GM12878 (cell line): ENCODE measurements around the gene ZNF407. TPM values are rescaled to one million over a fixed set of nuclear protein-coding genes. Genes with fewer than 3 reads are reported as not detected.

ENCODE experiments used
- ATAC-seq: fragments of 200-7000 bp; cut with Tn5 transposase; 3 replicates; pipeline ENCODE4 v1.9.1; 2020; ENCODE audit warnings: mild to moderate bottlenecking, moderate library complexity
- BruUV-seq: library from RNA; stranded (reverse); fragments of 400-500 nt; replicated peaks from 2 replicates; lab custom pipeline; 2021; lab: Mats Ljungman, UMichigan
- CTCF ChIA-PET: fragments of 300-600 bp; sonication (Branson Sonifier 250); formaldehyde crosslinking; extraction: SDS; loops from one replicate; lab custom pipeline; 2021; ENCODE audit warnings: inconsistent platforms; lab: Yijun Ruan, JAX
- POLR2A ChIA-PET: fragments of 350-600 bp; formaldehyde crosslinking; extraction: SDS; loops from one replicate; lab custom pipeline; 2021; ENCODE audit warnings: inconsistent platforms; lab: Charles Lee
- RAD21 ChIA-PET: fragments of 300-600 bp; sonication (Branson Sonifier 250); formaldehyde crosslinking; loops from one replicate; lab custom pipeline; 2023; ENCODE audit warnings: antibody characterized with exemption; ENCODE audit not compliant: unreplicated experiment; lab: Charles Lee
- SMC1A ChIA-PET: fragments of 300-600 bp; sonication (Branson Sonifier 250); formaldehyde crosslinking; loops from one replicate; lab custom pipeline; 2023; ENCODE audit not compliant: unreplicated experiment, uncharacterized antibody; lab: Charles Lee
- DNase-seq: peaks from one replicate; pipeline ENCODE4 v3.0.0-alpha.2; 2011; ENCODE audit warnings: low read depth, low spot score
- FAIRE-seq: peaks from 3 replicates; lab custom pipeline; 2011; peaks lifted over from hg19 to GRCh38; lab: Jason Lieb, UNC
- H2AFZ ChIP-seq: 2 replicates; pipeline ENCODE4 v1.6.0; 2011; ENCODE audit warnings: low read depth, low read length, control low read depth; ENCODE audit not compliant: control insufficient read depth
- H3K27ac ChIP-seq: 2 replicates; pipeline ENCODE4 v1.5.1; 2011; ENCODE audit warnings: control low read depth; ENCODE audit not compliant: control insufficient read depth, insufficient read depth
- H3K27me3 ChIP-seq, 2 experiments: replicated peaks in 1 of 2; 2 replicates each; pipeline versions ENCODE4 v1.6.0 to v1.6.1; 2011; ENCODE audit warnings: low read length in 1 of 2; ENCODE audit not compliant: control insufficient read depth in 2 of 2, insufficient read depth in 2 of 2
- H3K36me3 ChIP-seq, 2 experiments: 2 replicates each; pipeline ENCODE4 v1.5.1; 2011; ENCODE audit warnings: low read length in 1 of 2; ENCODE audit not compliant: control insufficient read depth in 2 of 2, insufficient read depth in 2 of 2
- H3K4me1 ChIP-seq: 2 replicates; pipeline ENCODE4 v1.6.1; 2011; ENCODE audit warnings: mild to moderate bottlenecking, low read length, moderate library complexity, mixed read lengths; ENCODE audit not compliant: control insufficient read depth, insufficient read depth
- H3K4me2 ChIP-seq: 2 replicates; pipeline ENCODE4 v1.6.0; 2011; ENCODE audit warnings: control low read depth; ENCODE audit not compliant: control insufficient read depth, insufficient read depth
- H3K4me3 ChIP-seq: fragments of 200-600 bp; sonication (generic); 2 replicates; pipeline ENCODE4 v1.5.1; 2016
- H3K79me2 ChIP-seq: 2 replicates; pipeline ENCODE4 v1.6.0; 2011; ENCODE audit warnings: low read length; ENCODE audit not compliant: control insufficient read depth, insufficient read depth
- H3K9ac ChIP-seq: 2 replicates; pipeline ENCODE4 v1.8.0; 2011; ENCODE audit warnings: low read length, control low read depth, mixed read lengths; ENCODE audit not compliant: control insufficient read depth, insufficient read depth
- H3K9me3 ChIP-seq: replicated peaks from 3 replicates; pipeline ENCODE4 v1.5.1; 2011; ENCODE audit warnings: mild to moderate bottlenecking, low read length; ENCODE audit not compliant: control insufficient read depth, insufficient read depth
- H4K20me1 ChIP-seq: 2 replicates; pipeline ENCODE4 v1.6.0; 2011; ENCODE audit not compliant: control insufficient read depth, insufficient read depth
- CREB1 ChIP-seq: IDR thresholded peaks from 2 replicates; pipeline ENCODE4 v1.6.1; 2012; ENCODE audit warnings: low read depth, mild to moderate bottlenecking, inconsistent platforms
- DPF2 ChIP-seq: fragments of 450-650 bp; IDR thresholded peaks from 2 replicates; pipeline ENCODE4 v1.6.1; 2017; ENCODE audit warnings: mild to moderate bottlenecking
- EP300 ChIP-seq, 2 experiments: fragments of 150-350 bp in 1 of 2; IDR thresholded peaks; 2 replicates each; pipeline ENCODE4 v1.6.1; 2011 to 2012; ENCODE audit warnings: low read depth in 2 of 2, low read length in 2 of 2, borderline replicate concordance in 1 of 2, improper control_type of control experiment in 1 of 2, inconsistent platforms in 1 of 2; ENCODE audit not compliant: control insufficient read depth in 1 of 2
- ETV6 ChIP-seq, 2 experiments: fragments of 450-650 bp in 1 of 2; IDR thresholded peaks in 1 of 2; conservative IDR thresholded peaks in 1 of 2; 2 replicates each; pipeline ENCODE4 v1.6.1; 2014; ENCODE audit warnings: antibody characterized with exemption in 1 of 2, borderline replicate concordance in 1 of 2, low read depth in 1 of 2, mild to moderate bottlenecking in 1 of 2, moderate library complexity in 1 of 2
- IKZF1 ChIP-seq: fragments of 450-650 bp; conservative IDR thresholded peaks from 2 replicates; pipeline ENCODE4 v1.6.1; 2017; ENCODE audit warnings: antibody characterized with exemption, mild to moderate bottlenecking
- MEF2B ChIP-seq: fragments of 450-650 bp; IDR thresholded peaks from 2 replicates; pipeline ENCODE4 v1.6.1; 2018; ENCODE audit warnings: mild to moderate bottlenecking, moderate library complexity; ENCODE audit not compliant: partially characterized antibody, poor library complexity, severe bottlenecking
- PML ChIP-seq: IDR thresholded peaks from 2 replicates; pipeline ENCODE4 v1.6.1; 2012; ENCODE audit warnings: low read length, inconsistent platforms
- SPI1 ChIP-seq: IDR thresholded peaks from 2 replicates; pipeline ENCODE4 v1.6.1; 2011; ENCODE audit warnings: low read depth, mild to moderate bottlenecking, low read length, moderate library complexity, borderline replicate concordance; ENCODE audit not compliant: insufficient read depth
- SREBF1 ChIP-seq: IDR thresholded peaks from 2 replicates; pipeline ENCODE4 v1.6.1; 2012; ENCODE audit warnings: mild to moderate bottlenecking, low read length
- SUPT20H ChIP-seq: IDR thresholded peaks from 2 replicates; pipeline ENCODE4 v1.6.1; 2011; ENCODE audit warnings: low read depth, mild to moderate bottlenecking, low read length, moderate library complexity, borderline replicate concordance; ENCODE audit not compliant: control insufficient read depth
- ZNF24 ChIP-seq: fragments of 450-650 bp; IDR thresholded peaks from 2 replicates; pipeline ENCODE4 v1.6.1; 2017; ENCODE audit warnings: antibody characterized with exemption, mild to moderate bottlenecking
- WGBS: methylation state at CpG from one replicate; pipeline ENCODE4 v1.1.6; 2016; ENCODE audit warnings: low lambda C conversion rate; ENCODE audit not compliant: insufficient replicate concordance, insufficient coverage; ENCODE audit errors: missing lambda C conversion rate; 5-methylcytosine and 5-hydroxymethylcytosine counted together
- in situ Hi-C: fragments of 300-500 bp; cut with MboI; formaldehyde crosslinking; loops from 9 replicates; pipeline ENCODE4 v1.14.3; 2018; ENCODE audit warnings: mixed read lengths
- intact Hi-C: fragments of 100-400 bp; cut with micrococcal nuclease; formaldehyde crosslinking; loops from one replicate; pipeline ENCODE4 v1.14.2; 2022; ENCODE audit not compliant: unreplicated experiment
- polyA plus RNA-seq, 11 experiments: library from polyadenylated mRNA; depleted of rRNA in 4 of 11; unstranded in 6 of 11; stranded (reverse) in 5 of 11; fragments of >200 nt; fragmentation: Nextera tagmentation in 4 of 11; fragmentation: Illumina TruSeq in 1 of 11; extraction: Ambion mirVana in 4 of 11; extraction: Trizol in 1 of 11; gene quantifications; 1 replicate in 1 of 11; 2 replicates in 10 of 11; pipeline versions ENCODE4 v1.2.1 to v1.2.3, GENCODE V29; 2011 to 2016; ENCODE audit warnings: inconsistent platforms in 2 of 11, missing spikeins in 2 of 11, low read depth in 1 of 11
- total RNA-seq, 4 experiments: library from RNA; depleted of rRNA in 3 of 4; stranded (reverse); fragments of >200 nt in 3 of 4; fragmentation: Illumina TruSeq in 1 of 4; extraction: Trizol in 1 of 4; gene quantifications; 2 replicates each; pipeline versions ENCODE4 v1.2.1 to v1.2.3, GENCODE V29; 2013 to 2021
- TF ChIP-seq, protein P1 (sequence below): IDR thresholded peaks from 2 replicates; pipeline ENCODE4 v1.6.1; 2011; ENCODE audit warnings: borderline replicate concordance, low read depth, mild to moderate bottlenecking, moderate library complexity, mixed read lengths, low read length; ENCODE audit not compliant: insufficient read depth; ENCODE audit errors: extremely low read length
- TF ChIP-seq, protein P2 (sequence below): fragments of 450-650 bp; IDR thresholded peaks from 2 replicates; pipeline ENCODE4 v1.6.1; 2017; ENCODE audit warnings: mild to moderate bottlenecking, moderate library complexity
- TF ChIP-seq, protein P3 (sequence below): fragments of 450-650 bp; IDR thresholded peaks from 2 replicates; pipeline ENCODE4 v1.6.1; 2017; ENCODE audit warnings: antibody characterized with exemption, mild to moderate bottlenecking, moderate library complexity

Gene ZNF407
- total and polyA plus RNA-seq, 10 of the 15 experiments (the other 5 are each of a cell fraction or from before 2014, with no cell fraction given): 0.69 to 11.6 (median 5.3) TPM

DNA sequence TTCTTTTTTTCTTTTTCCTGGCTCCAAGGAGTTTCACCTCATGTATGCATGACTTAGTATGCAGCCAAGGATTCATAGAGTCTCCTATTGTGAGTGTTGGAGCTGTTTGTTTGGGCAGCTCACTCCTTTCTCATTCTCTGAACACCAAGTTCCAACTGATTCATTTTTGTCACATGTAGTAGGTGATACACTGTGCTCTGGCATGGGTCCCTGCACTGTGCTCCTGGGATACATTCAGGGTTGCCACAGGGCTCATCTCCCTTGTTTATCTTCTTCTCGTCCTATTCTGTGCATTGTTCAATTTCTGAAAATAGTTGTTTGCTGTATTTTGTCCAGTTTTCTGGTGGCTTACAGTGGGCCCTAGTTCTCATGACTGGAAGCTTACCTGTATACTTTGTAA lies 96.8 kb downstream of the ZNF407 start:
- H3K4me2 ChIP-seq: no peak overlapping the region
- ChIA-PET RAD21 (interaction anchor here (0.5 kb wide), 1 partner anchor 300 kb away, joined by 3 read pairs; no protein-coding TSS in a partner anchor), SMC1A (interaction anchor here (1.0 to 1.4 kb wide), 3 partner anchors 28 to 103 kb away, joined by 3 to 5 read pairs (median 4); no protein-coding TSS in a partner anchor), POLR2A (interaction anchor here (0.7 kb wide), 1 partner anchor 42 kb away, joined by 5 read pairs; no protein-coding TSS in a partner anchor), CTCF (interaction anchor here (0.6 kb wide), 1 partner anchor 38 kb away, joined by 3 read pairs; no protein-coding TSS in a partner anchor)
- H3K4me3 ChIP-seq: no peak overlapping the region
- FAIRE-seq (no peak), ATAC-seq (no peak), DNase-seq (no peak)
- H3K36me3 ChIP-seq: no peaks in the 10 kb centered on the region
- WGBS: 88% methylated on average over 1 of the region's 1 CpG
- no peaks in the 10 kb centered on the region for H3K4me1 ChIP-seq
- no peaks in the 10 kb centered on the region for H4K20me1 ChIP-seq
- in situ Hi-C loops: no loop called here
- no peaks in the 10 kb centered on the region for H3K79me2 ChIP-seq
- no peak overlapping the region for H3K9ac ChIP-seq
- BruUV-seq: no TSS peak
- no peaks in the 10 kb centered on the region for H3K9me3 ChIP-seq
- no peak overlapping the region for H3K27ac ChIP-seq
- no peak overlapping the region for H2AFZ ChIP-seq
- TF ChIP-seq CREB1: no peak
- no peak for TF ChIP-seq SREBF1
- TF ChIP-seq, protein P1, sequence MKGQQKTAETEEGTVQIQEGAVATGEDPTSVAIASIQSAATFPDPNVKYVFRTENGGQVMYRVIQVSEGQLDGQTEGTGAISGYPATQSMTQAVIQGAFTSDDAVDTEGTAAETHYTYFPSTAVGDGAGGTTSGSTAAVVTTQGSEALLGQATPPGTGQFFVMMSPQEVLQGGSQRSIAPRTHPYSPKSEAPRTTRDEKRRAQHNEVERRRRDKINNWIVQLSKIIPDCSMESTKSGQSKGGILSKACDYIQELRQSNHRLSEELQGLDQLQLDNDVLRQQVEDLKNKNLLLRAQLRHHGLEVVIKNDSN: no peak
- no peak for TF ChIP-seq EP300 (IDR thresholded peaks at IDR 0.05; ENCODE audit: borderline replicate concordance in 1 of 2, control insufficient read depth in 1 of 2, low read depth in 2 of 2, low read length in 2 of 2)
- no peak for TF ChIP-seq SUPT20H
- TF ChIP-seq IKZF1: no peak
- TF ChIP-seq, protein P2, sequence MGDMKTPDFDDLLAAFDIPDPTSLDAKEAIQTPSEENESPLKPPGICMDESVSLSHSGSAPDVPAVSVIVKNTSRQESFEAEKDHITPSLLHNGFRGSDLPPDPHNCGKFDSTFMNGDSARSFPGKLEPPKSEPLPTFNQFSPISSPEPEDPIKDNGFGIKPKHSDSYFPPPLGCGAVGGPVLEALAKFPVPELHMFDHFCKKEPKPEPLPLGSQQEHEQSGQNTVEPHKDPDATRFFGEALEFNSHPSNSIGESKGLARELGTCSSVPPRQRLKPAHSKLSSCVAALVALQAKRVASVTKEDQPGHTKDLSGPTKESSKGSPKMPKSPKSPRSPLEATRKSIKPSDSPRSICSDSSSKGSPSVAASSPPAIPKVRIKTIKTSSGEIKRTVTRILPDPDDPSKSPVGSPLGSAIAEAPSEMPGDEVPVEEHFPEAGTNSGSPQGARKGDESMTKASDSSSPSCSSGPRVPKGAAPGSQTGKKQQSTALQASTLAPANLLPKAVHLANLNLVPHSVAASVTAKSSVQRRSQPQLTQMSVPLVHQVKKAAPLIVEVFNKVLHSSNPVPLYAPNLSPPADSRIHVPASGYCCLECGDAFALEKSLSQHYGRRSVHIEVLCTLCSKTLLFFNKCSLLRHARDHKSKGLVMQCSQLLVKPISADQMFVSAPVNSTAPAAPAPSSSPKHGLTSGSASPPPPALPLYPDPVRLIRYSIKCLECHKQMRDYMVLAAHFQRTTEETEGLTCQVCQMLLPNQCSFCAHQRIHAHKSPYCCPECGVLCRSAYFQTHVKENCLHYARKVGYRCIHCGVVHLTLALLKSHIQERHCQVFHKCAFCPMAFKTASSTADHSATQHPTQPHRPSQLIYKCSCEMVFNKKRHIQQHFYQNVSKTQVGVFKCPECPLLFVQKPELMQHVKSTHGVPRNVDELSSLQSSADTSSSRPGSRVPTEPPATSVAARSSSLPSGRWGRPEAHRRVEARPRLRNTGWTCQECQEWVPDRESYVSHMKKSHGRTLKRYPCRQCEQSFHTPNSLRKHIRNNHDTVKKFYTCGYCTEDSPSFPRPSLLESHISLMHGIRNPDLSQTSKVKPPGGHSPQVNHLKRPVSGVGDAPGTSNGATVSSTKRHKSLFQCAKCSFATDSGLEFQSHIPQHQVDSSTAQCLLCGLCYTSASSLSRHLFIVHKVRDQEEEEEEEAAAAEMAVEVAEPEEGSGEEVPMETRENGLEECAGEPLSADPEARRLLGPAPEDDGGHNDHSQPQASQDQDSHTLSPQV: no peak
- TF ChIP-seq PML: no peak
- no peak for TF ChIP-seq SPI1
- no peak for TF ChIP-seq DPF2
- no peak for TF ChIP-seq ZNF24
- TF ChIP-seq, protein P3, sequence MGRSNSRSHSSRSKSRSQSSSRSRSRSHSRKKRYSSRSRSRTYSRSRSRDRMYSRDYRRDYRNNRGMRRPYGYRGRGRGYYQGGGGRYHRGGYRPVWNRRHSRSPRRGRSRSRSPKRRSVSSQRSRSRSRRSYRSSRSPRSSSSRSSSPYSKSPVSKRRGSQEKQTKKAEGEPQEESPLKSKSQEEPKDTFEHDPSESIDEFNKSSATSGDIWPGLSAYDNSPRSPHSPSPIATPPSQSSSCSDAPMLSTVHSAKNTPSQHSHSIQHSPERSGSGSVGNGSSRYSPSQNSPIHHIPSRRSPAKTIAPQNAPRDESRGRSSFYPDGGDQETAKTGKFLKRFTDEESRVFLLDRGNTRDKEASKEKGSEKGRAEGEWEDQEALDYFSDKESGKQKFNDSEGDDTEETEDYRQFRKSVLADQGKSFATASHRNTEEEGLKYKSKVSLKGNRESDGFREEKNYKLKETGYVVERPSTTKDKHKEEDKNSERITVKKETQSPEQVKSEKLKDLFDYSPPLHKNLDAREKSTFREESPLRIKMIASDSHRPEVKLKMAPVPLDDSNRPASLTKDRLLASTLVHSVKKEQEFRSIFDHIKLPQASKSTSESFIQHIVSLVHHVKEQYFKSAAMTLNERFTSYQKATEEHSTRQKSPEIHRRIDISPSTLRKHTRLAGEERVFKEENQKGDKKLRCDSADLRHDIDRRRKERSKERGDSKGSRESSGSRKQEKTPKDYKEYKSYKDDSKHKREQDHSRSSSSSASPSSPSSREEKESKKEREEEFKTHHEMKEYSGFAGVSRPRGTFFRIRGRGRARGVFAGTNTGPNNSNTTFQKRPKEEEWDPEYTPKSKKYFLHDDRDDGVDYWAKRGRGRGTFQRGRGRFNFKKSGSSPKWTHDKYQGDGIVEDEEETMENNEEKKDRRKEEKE: no peak
- no peak for TF ChIP-seq MEF2B
- TF ChIP-seq ETV6 (conservative IDR thresholded peaks at IDR 0.05 in 1 of 2, IDR thresholded peaks at IDR 0.05 in 1 of 2; ENCODE audit: borderline replicate concordance in 1 of 2, low read depth in 1 of 2): no peak
- no peaks in the 10 kb centered on the region for H3K27me3 ChIP-seq
- intact Hi-C loops: no loop called here
